Ureter (tissue), 1 donor: ENCODE data around the gene RAPGEF1. TPM values are rescaled to one million over a fixed set of nuclear protein-coding genes. Genes with fewer than 3 reads are reported as not detected.
A peak's percentile ranks its signal among the peaks of the same experiment; 100 is the strongest.
"Not testable (repeated sequence)": the region's sequence is repeated elsewhere in the genome, so short reads cannot be mapped to it uniquely, and the experiment has no call there.

ENCODE experiments used
- DNase-seq: peaks from one replicate; pipeline ENCODE4 v3.0.0-alpha.2; 2020; ENCODE audit warnings: low spot score
- total RNA-seq: library from RNA; stranded (reverse); gene quantifications from one replicate; pipeline ENCODE4 v1.2.4, GENCODE V29; 2023
- donor health status: DM: yes; HTN: yes; CAD: no.

The RAPGEF1 gene
- total RNA-seq, 1 donor from 2014 or later, result 64.9 TPM

- DNase-seq, result no peak
Observed at GRCh38 chr9:131688377-131688776, 51.5 kb downstream of the RAPGEF1 start.

GRCh38 chr9:131685753-131686706 is 53.8 kb downstream of the RAPGEF1 start:
- no peak for DNase-seq

DNA sequence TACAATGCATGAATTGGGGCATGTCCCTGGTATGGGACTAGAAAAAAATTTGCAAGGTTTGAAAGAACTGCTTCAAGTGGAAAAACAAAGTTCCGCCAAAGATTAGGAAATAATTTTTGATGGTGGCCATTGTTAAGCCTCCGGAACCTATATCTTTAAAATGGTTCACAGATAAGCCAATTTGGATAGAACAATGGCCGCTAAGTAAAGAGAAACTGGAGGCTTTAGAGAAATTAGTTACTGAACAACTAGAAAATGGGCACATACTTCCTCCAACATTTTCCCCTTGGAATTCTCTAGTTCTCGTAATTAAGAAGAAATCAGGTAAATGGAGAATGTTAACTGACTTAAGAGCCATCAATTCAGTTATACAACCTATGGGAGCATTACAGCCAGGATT is 56.8 kb downstream of the RAPGEF1 start:
- not testable (repeated sequence) for DNase-seq

GRCh38 chr9:131682261-131682660 is 57.6 kb downstream of the RAPGEF1 start:
- no peak for DNase-seq

DNA sequence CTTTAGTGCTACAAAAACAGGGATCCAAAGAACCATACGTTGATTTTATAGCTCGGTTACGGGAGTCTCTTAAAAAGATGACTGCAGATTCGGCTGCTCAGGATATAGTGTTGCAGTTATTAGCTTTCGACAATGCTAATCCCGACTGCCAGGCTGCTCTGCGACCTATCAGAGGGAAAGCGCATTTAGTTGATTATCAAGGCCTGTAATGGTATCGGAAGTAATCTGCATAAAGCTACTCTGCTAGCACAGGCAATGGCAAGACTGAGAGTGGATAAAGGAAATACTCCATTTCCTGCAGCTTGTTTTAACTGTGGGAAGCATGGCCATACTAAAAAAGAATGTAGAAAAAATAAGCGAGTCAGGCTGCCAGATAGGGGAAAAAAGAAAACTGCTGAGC is 58.0 kb downstream of the RAPGEF1 start:
- not testable (repeated sequence) for DNase-seq

DNA sequence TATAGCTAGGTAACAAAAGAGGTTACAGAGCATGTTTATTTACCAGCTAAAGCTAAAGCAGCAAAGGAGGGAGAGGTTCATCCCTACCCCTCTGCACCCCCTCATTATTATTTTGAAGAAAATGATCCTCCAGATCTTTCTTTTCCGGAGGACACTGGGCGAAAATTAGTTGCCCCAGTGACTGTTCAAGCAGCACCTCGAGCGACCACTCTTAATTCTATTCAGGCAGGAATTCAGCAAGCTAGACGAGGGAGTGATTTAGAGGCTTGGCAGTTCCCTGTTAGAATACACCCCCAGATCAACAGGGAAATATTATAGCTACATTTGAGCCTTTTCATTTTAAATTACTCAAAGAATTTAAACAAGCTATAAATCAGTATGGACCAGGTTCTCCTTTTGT is 58.8 kb downstream of the RAPGEF1 start:
- DNase-seq, result not testable (repeated sequence)

GRCh38 chr9:131679261-131680020 is 60.4 kb downstream of the RAPGEF1 start:
- no peak for DNase-seq

- DNase-seq, result peak; percentile 76
Observed at GRCh38 chr9:131678499-131679111, 61.3 kb downstream of the RAPGEF1 start.

- DNase-seq, result no peak
Observed at GRCh38 chr9:131677444-131678180, 62.3 kb downstream of the RAPGEF1 start.

DNA sequence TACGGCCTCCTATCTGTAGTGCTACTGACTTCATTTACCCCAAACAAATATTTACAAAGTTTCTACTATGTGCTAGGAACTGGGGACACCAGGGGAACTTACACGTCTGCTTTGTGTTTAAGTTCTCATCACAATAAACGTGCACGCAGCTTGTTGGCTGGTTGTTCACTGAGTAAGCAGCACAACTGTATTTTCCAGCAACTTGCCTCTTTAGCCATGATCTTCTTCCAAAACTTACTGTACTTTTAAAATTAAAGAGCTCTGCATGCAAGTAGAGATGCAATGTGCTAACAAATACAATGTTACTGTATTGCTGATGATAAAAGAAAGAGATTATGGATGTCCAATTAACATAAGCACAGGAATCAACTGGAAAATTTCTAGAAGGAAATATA is 62.8 kb downstream of the RAPGEF1 start:
- DNase-seq, result no peak

DNA sequence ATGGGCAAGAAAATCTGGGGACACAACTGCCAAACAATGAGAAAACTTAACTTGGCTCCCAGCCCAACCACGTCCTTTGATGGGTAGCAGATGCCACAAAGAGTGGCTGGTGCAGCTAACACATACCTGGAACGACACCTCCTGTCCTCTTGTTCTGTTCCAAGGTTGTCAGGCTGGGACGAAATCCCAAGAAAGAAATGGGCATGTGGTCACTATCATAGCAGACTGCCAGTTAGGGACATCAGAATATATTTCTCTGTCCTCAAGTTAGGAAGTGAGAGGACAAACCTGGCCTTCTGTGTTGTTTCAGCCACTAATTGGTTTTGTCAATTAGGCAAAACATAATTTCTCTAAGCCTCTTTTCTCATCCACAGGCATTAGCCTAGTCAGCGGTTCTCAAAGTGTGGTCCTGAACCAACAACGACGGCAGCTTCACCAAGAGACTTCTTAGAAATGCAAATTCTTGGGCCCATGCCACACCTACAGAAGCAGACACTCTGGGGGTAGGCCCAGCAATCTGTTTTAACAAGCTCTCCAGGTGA is 63.4 kb downstream of the RAPGEF1 start:
- DNase-seq, result no peak

DNA sequence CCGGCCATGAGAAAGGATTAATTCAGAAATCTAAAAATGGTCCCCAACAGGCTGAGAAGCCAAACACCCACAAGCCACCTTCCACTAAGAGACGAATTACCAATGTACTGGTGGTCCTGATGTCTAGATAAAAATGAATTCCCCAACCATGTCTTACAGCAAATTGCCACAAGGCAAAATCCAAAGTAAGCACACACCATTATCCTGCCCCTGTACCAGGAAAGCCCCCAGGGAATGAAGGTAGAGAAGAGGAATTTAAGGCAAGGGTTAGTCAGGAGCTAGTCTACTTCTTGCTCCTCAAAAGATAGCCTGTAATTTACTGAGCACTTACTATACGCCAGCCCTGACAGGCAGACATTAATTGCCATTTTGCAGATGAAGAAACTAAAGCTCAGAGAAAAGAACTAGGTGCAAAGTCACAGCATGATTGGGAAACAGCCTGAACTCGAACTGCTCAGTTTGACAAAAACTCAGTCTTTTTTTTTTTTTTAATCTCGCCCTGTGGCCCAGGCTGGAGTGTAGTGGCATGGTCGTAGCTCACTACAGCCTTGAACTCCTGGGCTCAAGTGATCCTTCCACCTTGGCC is 64.3 kb downstream of the RAPGEF1 start:
- DNase-seq, result no peak

- DNase-seq, result no peak
Observed at GRCh38 chr9:131674425-131675421, 65.2 kb downstream of the RAPGEF1 start.

- DNase-seq, result no peak
Observed at GRCh38 chr9:131673531-131673930, 66.3 kb downstream of the RAPGEF1 start.

GRCh38 chr9:131673068-131673467 is 66.8 kb downstream of the RAPGEF1 start:
- no peak for DNase-seq

DNA sequence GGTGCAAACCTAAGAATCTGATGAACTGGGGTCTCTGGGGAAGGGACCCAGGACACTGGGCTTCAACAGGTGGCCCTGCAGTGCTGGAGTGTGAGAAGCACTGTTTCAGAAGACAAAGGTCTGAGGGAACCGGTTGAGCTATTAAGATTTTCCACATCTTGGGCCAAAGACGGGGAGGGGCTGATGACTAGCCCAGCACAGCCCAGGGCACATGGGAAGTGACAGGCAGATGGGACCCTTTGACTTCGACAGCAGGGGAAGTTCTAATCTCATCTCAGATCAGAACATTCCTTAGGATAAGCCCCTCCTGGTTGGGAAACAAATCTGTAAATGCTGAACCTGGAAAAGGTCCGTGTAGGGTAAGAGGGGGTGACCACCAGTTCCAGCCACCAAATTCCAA is 67.4 kb downstream of the RAPGEF1 start:
- no peak for DNase-seq

DNA sequence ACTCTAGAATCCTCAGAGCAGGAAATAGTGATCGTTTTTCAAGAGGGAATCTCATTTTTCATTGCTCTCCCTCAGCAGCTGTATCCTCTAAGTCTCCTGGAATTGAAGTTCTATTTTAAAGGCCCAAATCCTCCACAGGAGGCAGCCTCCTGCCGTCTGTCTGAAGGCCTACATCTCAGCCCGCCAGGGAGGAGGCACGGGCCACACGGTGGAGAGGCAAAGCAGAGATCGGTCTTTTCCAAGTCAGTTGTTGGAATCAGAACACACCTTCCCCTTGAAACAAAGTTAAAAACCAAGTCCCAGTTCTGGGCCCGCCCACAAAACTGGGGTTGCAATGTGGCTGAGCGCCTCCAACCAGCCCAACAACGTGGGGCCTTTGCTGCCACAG is 68.7 kb downstream of the RAPGEF1 start:
- no peak for DNase-seq

GRCh38 chr9:131670247-131671132 is 69.4 kb downstream of the RAPGEF1 start:
- no peak for DNase-seq
